ENCODE data around the gene COQ2.

COQ2 gene

DNA sequence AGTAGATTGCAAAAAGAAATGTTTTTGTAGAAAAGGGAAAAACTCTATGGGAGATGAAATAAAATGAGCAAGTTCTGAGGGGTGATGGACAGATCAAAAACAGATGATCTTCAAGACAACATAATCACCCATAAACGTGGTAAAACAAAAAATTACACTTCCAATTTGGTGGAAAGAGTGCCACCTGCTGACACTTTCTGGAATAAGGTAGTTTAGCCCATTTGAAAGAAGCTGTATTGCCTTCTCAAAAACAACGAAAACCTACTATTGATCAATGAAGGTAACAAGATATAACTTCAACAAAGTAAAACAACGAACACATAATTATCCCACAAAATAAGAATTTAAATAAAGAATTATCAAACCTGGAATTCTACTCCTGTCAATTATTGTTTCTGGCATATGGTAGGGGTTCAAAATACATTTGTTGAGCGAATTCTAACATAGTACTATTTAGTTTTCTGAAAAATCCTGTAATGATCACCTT lies 2.5 kb downstream of the COQ2 start (continued):
- TF ChIP-seq FEZF1 (tag by site-specific recombination; IDR thresholded peaks at IDR 0.05): no peak
- no peak for TF ChIP-seq ZNF473 (tag by site-specific recombination; IDR thresholded peaks at IDR 0.05)
- no peak for TF ChIP-seq ZNF610 (tag by site-specific recombination; IDR thresholded peaks at IDR 0.05; ENCODE audit: borderline replicate concordance)
- no peak for TF ChIP-seq ZNF707 (tag by site-specific recombination; IDR thresholded peaks at IDR 0.05)
- no peak for TF ChIP-seq ZNF830 (tag by site-specific recombination; IDR thresholded peaks at IDR 0.05; ENCODE audit: low read depth)
- TF ChIP-seq, protein P1, sequence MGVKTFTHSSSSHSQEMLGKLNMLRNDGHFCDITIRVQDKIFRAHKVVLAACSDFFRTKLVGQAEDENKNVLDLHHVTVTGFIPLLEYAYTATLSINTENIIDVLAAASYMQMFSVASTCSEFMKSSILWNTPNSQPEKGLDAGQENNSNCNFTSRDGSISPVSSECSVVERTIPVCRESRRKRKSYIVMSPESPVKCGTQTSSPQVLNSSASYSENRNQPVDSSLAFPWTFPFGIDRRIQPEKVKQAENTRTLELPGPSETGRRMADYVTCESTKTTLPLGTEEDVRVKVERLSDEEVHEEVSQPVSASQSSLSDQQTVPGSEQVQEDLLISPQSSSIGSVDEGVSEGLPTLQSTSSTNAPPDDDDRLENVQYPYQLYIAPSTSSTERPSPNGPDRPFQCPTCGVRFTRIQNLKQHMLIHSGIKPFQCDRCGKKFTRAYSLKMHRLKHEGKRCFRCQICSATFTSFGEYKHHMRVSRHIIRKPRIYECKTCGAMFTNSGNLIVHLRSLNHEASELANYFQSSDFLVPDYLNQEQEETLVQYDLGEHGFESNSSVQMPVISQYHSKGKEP (tag by site-specific recombination; IDR thresholded peaks at IDR 0.05): no peak
- no peak for TF ChIP-seq ZNF341 (tag by site-specific recombination; IDR thresholded peaks at IDR 0.05; ENCODE audit: low read depth)
- no peak for TF ChIP-seq ZNF624 (tag by site-specific recombination; IDR thresholded peaks at IDR 0.05)
- TF ChIP-seq, protein P2, sequence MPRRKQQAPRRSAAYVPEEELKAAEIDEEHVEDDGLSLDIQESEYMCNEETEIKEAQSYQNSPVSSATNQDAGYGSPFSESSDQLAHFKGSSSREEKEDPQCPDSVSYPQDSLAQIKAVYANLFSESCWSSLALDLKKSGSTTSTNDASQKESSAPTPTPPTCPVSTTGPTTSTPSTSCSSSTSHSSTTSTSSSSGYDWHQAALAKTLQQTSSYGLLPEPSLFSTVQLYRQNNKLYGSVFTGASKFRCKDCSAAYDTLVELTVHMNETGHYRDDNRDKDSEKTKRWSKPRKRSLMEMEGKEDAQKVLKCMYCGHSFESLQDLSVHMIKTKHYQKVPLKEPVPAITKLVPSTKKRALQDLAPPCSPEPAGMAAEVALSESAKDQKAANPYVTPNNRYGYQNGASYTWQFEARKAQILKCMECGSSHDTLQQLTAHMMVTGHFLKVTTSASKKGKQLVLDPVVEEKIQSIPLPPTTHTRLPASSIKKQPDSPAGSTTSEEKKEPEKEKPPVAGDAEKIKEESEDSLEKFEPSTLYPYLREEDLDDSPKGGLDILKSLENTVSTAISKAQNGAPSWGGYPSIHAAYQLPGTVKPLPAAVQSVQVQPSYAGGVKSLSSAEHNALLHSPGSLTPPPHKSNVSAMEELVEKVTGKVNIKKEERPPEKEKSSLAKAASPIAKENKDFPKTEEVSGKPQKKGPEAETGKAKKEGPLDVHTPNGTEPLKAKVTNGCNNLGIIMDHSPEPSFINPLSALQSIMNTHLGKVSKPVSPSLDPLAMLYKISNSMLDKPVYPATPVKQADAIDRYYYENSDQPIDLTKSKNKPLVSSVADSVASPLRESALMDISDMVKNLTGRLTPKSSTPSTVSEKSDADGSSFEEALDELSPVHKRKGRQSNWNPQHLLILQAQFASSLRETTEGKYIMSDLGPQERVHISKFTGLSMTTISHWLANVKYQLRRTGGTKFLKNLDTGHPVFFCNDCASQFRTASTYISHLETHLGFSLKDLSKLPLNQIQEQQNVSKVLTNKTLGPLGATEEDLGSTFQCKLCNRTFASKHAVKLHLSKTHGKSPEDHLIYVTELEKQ (tag by site-specific recombination; IDR thresholded peaks at IDR 0.05; ENCODE audit: borderline replicate concordance): no peak
- no peak for TF ChIP-seq ZNF560 (tag by site-specific recombination; IDR thresholded peaks at IDR 0.05; ENCODE audit: borderline replicate concordance)
- no peak for TF ChIP-seq ZNF837 (tag by site-specific recombination; IDR thresholded peaks at IDR 0.05)
- no peak for TF ChIP-seq KLF9 (tag by site-specific recombination; IDR thresholded peaks at IDR 0.05; ENCODE audit: low read depth)
- no peak for TF ChIP-seq ZNF555 (tag by site-specific recombination; conservative IDR thresholded peaks at IDR 0.05)
- TF ChIP-seq ZNF623 (tag by site-specific recombination; IDR thresholded peaks at IDR 0.05): no peak

DNA sequence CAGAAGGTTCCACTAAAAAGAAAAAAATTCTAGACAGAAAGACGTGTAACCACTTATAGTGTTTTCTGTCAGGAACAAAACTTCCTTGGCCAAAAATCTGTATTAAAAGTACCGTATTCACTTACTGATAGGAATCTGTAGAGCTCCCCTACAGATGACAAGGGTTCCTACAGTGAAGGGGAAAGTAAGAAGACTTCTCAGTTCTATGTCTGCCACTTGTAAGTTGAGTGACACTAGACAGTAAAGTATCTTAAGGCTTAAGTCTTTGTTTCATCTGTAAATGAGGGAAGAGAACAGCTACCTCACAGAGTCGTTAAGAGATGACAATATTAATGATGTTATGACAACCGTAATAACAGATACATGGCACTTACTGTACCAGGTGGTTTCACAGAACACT lies 3.3 kb downstream of the COQ2 start:
- Histone ChIP-seq H3K4me3 (ENCODE audit: low read depth, low read length) (no peak overlapping the region), H3K27ac (ENCODE audit: extremely low read depth, low read depth, low read length) (no peak overlapping the region), H3K36me3 (ENCODE audit: control insufficient read depth in 2 of 2, insufficient read depth in 1 of 2, low read length in 2 of 2) (peaks cover 0 to 15% of the 10 kb centered on the region in 2 experiments; a peak in 2 of 3 replicates), H3K9me3 (ENCODE audit: control insufficient read depth, insufficient read depth, low read depth, low read length) (no peaks in the 10 kb centered on the region), H3K4me1 (ENCODE audit: control insufficient read depth, insufficient read depth, low read length) (no peaks in the 10 kb centered on the region)
- CTCF ChIA-PET: interaction anchor here (0.6 to 1.6 kb wide), 14 partner anchors 11 to 429 kb away, joined by 3 to 8 read pairs (median 4); no protein-coding TSS in a partner anchor
- TF ChIP-seq ZBTB1 (tag by site-specific recombination; IDR thresholded peaks at IDR 0.05): no peak
- no peak for TF ChIP-seq ZSCAN16 (tag by site-specific recombination; IDR thresholded peaks at IDR 0.05)
- TF ChIP-seq ZNF626 (tag by site-specific recombination; IDR thresholded peaks at IDR 0.05): no peak
- TF ChIP-seq SP2 (tag by site-specific recombination; IDR thresholded peaks at IDR 0.05): no peak
- no peak for TF ChIP-seq ZNF571 (tag by site-specific recombination; IDR thresholded peaks at IDR 0.05)
- no peak for TF ChIP-seq ZNF169 (tag by site-specific recombination; IDR thresholded peaks at IDR 0.05)
- TF ChIP-seq ZIC2 (tag by site-specific recombination; IDR thresholded peaks at IDR 0.05): no peak
- TF ChIP-seq ZNF658 (tag by site-specific recombination; IDR thresholded peaks at IDR 0.05): no peak
- no peak for TF ChIP-seq ZNF24 (tag by site-specific recombination; IDR thresholded peaks at IDR 0.05)
- no peak for TF ChIP-seq ZBTB8A (tag by site-specific recombination; IDR thresholded peaks at IDR 0.05)
- TF ChIP-seq ZNF221 (tag by site-specific recombination; IDR thresholded peaks at IDR 0.05; ENCODE audit: borderline replicate concordance): no peak
- TF ChIP-seq ZNF660 (tag by site-specific recombination; IDR thresholded peaks at IDR 0.05): no peak
- POLR2A ChIA-PET: no interaction called here
